Epithelial cell of prostate (primary cell): ENCODE data around the gene CDK6.
A peak's percentile ranks its signal among the peaks of the same experiment; 100 is the strongest.

Source experiments
- DNase-seq: peaks from one replicate; pipeline ENCODE4 v3.0.0-alpha.2; 2011; ENCODE audit warnings: low read depth, low spot score
- H3K27ac ChIP-seq: fragments of 450-650 bp; 2 replicates; pipeline ENCODE4 v1.5.1; 2017; ENCODE audit warnings: mild to moderate bottlenecking

CDK6 gene

DNA sequence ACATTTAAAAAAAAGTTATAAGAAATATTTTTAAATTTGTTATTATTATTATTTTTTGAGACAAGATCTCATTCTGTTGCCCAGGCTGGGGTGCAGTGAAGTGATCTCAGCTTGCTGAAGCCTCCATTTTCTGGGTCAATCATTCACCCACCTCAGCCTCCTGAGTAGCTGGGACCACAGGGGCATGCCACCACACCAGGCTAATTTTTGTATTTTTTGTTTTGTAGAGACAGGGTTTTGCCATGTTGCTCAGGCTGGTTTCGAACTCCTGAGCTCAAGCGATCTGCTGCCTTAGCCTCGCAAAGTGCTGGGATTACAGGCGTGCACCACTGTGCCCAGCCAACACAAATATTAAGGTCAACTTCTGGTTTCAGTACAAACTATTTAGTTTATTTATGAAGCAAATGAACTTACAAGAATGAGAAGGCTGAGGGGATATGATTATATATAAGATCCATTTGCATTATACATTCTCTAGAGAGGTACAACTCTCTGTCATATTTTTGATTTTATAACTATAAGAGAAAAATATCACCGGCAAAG is 200.3 kb downstream of the CDK6 start:
- H3K27ac ChIP-seq: peak overlapping the region; percentile 71
- DNase-seq: no peak

- no peak for DNase-seq
- peak overlapping the region; percentile 71 for H3K27ac ChIP-seq
Measured at GRCh38 chr7:92635538-92635937, 200.8 kb downstream of the CDK6 start.

DNA sequence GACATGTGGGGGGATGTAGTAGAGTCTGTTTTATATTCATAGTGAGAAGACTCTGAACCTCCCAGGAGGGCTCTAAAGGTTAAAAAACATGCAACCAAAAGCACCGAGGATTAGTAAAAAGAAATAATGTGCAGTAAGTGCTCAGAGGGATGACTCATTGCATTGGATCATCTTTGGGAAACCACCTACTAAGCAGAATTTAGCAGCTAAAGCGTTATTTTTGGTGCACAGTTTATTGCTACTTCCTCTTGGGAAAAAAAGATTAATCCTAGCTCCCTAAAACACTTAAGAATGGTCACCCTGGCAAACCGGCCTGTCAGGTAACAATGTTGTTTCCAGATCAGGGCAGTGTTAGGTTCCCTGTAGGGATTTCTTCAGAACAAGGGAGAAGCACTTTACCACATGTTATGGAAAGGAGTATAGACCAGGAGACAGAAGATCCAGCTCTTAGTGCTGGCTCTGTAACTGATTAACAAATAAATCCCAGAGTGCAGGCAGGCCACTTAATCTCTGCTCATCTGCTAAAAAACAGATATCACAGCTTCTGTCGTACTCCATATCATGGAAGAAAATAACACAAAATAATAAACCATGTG is 201.4 kb downstream of the CDK6 start:
- H3K27ac ChIP-seq: peak overlapping the region; percentile 71
- DNase-seq: peak; percentile 14

- H3K27ac ChIP-seq: peak overlapping the region; percentile 71
Measured at GRCh38 chr7:92634205-92634604, 202.2 kb downstream of the CDK6 start.

DNA sequence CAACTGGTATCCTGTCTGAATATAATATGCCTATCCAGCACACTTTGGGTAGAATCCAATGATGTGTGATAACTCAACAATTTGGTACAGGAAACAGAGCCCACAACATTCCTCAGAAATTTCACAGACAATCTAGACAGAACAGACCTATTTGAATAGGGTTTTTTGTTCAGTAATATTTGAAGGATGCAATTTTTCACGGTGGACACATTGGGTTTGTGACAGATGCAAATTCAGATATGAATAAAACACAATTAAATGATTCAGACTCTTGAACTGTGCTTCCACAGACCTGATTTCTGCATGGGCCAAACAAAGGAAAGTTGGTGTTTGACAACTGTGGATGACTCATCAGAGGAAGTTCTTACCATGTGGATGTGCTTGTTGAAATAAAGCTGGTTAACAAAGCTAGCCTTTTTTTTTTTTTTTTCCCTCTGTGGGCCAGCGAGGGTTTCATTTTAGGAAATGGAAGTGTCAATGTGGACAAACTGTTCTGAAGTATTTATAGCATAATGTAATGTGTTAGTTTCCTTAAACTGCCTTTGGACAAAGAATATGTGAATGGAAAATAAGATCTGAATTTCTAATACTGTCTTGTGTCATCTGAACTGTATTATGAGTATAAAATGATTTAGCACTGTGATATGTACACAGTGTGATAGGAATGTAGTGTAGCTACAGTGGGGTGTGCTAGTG is 203.0 kb downstream of the CDK6 start:
- DNase-seq: peak; percentile 77
- peak overlapping the region; percentile 71 for H3K27ac ChIP-seq

More at GRCh38 chr7:92634205-92634604, 202.2 kb downstream of the CDK6 start:
- DNase-seq: no peak

GRCh38 chr7:92632791-92633190 is 203.6 kb downstream of the CDK6 start:
- H3K27ac ChIP-seq: peak overlapping the region; percentile 71
- DNase-seq: no peak

GRCh38 chr7:92631850-92632487 is 204.4 kb downstream of the CDK6 start:
- DNase-seq: no peak
- H3K27ac ChIP-seq: peak overlapping the region; percentile 71

GRCh38 chr7:92631067-92631849 is 205.1 kb downstream of the CDK6 start:
- H3K27ac ChIP-seq: no peak overlapping the region
- DNase-seq: no peak

DNA sequence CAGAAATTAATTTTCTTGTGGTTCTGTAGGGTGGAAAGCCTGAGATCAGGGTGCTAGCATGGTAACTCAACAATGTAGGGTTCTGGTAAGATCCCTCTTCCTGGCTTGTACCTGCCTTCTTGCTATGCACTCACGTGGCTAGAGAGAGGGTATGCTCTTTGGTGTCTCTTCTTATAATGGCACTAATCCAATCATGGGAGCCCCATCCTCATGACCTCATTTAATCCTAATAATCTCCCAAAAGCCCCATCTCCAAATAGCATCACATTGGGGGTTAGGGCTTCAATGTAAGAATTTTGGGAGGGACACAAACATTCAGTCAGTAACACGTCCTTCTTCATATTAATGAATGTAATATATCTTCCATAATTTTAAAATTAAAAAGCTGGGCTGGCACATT is 206.6 kb downstream of the CDK6 start:
- no peak for DNase-seq
- no peak overlapping the region for H3K27ac ChIP-seq

GRCh38 chr7:92627956-92628355 is 208.4 kb downstream of the CDK6 start:
- DNase-seq: no peak
- H3K27ac ChIP-seq: no peak overlapping the region

- peak overlapping the region; percentile 76 for H3K27ac ChIP-seq
Measured at GRCh38 chr7:92626281-92626809, 210.0 kb downstream of the CDK6 start.

GRCh38 chr7:92625617-92626016 is 210.8 kb downstream of the CDK6 start:
- peak overlapping the region; percentile 76 for H3K27ac ChIP-seq
- DNase-seq: peak; percentile 40

More at GRCh38 chr7:92626281-92626809, 210.0 kb downstream of the CDK6 start:
- DNase-seq: no peak

- no peak for DNase-seq
- H3K27ac ChIP-seq: peak overlapping the region; percentile 76
Measured at GRCh38 chr7:92624298-92624996, 211.9 kb downstream of the CDK6 start.

GRCh38 chr7:92623544-92623943 is 212.8 kb downstream of the CDK6 start:
- DNase-seq: no peak
- H3K27ac ChIP-seq: no peak overlapping the region

GRCh38 chr7:92622685-92623084 is 213.7 kb downstream of the CDK6 start:
- no peak for DNase-seq
- H3K27ac ChIP-seq: peak overlapping the region; percentile 74

DNA sequence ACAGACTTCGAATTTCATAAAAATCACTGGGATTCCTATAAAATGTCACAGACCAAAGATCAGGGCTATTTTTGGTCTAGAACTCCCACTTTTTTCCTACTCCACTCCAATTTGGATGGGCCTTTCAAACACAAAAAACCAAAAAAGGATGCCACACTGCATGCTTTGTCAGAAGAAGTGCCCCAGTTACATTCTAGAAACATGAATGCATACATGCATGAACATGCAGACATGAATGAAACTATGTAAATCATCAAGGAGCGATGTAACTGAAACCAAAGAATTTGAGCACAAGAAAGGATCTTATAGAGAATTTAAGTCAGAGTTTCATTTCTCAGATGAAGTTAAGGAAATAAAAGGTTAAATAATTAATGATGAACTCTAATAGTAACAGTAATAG is 214.3 kb downstream of the CDK6 start:
- H3K27ac ChIP-seq: peak overlapping the region; percentile 74
- DNase-seq: peak; percentile 51

DNA sequence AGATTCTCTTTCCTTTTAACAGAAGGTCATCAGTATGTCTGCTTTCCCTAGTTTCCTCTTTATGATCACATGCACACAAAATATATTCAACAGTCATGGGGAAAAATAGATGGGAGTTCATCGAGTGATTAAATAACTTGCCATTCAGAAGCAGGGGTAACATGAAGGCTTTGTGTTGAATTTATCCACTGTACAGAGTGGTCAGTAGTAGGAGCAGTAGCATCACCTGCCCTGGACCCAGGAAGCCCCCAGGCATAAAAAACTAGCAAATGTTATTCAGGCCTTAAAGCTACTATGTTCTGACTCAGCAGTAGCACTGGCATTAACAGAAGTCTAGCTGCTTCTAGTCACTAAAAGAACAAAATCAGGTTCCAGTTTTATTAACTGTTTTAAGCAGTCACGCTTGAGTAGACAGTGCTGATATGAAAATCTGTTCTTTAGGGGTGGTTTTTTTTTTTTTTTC is 214.8 kb downstream of the CDK6 start:
- no peak for DNase-seq
- H3K27ac ChIP-seq: peak overlapping the region; percentile 74

DNA sequence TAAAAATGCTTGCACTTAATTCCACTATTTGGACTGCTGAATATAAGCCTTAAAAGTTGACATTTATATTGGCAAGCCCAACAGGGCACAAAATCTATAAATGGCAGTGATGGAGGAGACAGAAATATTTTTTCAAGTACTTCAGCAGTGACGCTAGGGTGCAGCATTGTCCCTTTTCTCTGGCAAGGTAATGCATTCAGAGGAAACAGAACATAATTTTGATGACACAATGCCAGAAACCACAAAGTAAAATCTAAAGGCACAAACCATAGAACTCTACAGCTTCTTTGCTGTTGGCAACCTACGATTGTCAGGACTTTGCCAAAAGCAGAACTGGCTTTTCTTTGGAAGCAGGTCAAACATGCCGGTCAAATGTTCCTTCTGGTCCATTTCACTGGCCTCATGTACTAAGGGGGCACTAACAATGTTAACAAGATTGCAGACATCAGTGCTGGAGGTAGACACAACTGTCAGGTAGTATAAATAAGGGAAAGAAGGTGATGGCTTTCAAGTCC is 215.3 kb downstream of the CDK6 start:
- H3K27ac ChIP-seq: peak overlapping the region; percentile 74
- peak; percentile 66 for DNase-seq

DNA sequence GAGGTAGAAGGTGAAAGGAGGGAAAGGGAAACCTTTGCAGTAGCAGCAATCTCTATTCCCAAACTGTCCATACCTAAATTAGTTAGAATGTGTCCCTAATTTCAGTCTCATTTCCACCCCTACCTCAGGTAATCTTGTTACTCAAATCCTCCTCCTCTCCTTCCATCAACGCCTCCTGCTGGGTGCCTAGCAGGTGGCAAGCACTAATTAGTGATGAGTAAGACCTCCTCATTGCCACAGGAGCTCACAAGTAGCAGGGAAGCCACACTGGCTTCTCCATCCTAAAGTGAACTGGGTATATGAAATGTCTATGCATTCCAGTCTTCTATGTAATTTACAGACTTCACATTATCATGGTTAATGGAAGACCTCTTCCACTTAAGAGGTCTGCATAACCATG is 220.5 kb downstream of the CDK6 start:
- no peak for DNase-seq
- H3K27ac ChIP-seq: no peak overlapping the region
